H9 (cell line): ENCODE data around the gene KRT25. TPM values are rescaled to one million over a fixed set of nuclear protein-coding genes. Genes with fewer than 3 reads are reported as not detected.

Source experiments
- DNase-seq: peaks from one replicate; pipeline ENCODE4 v3.0.0-alpha.2; 2017
- H2AFZ ChIP-seq: one replicate; pipeline ENCODE4 v1.6.1; 2013; ENCODE audit warnings: mild to moderate bottlenecking, low read length, control low read depth, moderate library complexity
- H2AK5ac ChIP-seq: 2 replicates; pipeline ENCODE4 v1.6.1; 2013; ENCODE audit warnings: low read length, control low read depth, mixed read lengths; ENCODE audit not compliant: insufficient read length
- H2BK120ac ChIP-seq: one replicate; pipeline ENCODE4 v1.6.1; 2013; ENCODE audit warnings: low read depth, mild to moderate bottlenecking, low read length, control low read depth, inconsistent platforms; ENCODE audit not compliant: poor library complexity, severe bottlenecking
- H2BK12ac ChIP-seq: 2 replicates; pipeline ENCODE4 v1.6.1; 2013; ENCODE audit warnings: low read length, control low read depth, mixed read lengths, low read depth; ENCODE audit not compliant: insufficient read length
- H2BK15ac ChIP-seq: 2 replicates; pipeline ENCODE4 v1.6.1; 2013; ENCODE audit warnings: low read depth, low read length, control low read depth
- H2BK20ac ChIP-seq: one replicate; pipeline ENCODE4 v1.6.1; 2013; ENCODE audit warnings: low read depth, mild to moderate bottlenecking, low read length, control low read depth, inconsistent platforms; ENCODE audit not compliant: poor library complexity, severe bottlenecking
- H2BK5ac ChIP-seq: 2 replicates; pipeline ENCODE4 v1.6.1; 2013; ENCODE audit warnings: low read length, control low read depth, mixed read lengths; ENCODE audit not compliant: insufficient read length
- H3K14ac ChIP-seq: 2 replicates; pipeline ENCODE4 v1.6.1; 2013; ENCODE audit warnings: low read length, control low read depth; ENCODE audit not compliant: insufficient read depth
- H3K18ac ChIP-seq: 2 replicates; pipeline ENCODE4 v1.6.1; 2013; ENCODE audit warnings: low read depth, mild to moderate bottlenecking, mixed read lengths, low read length, control low read depth; ENCODE audit not compliant: insufficient read length
- H3K23ac ChIP-seq: 2 replicates; pipeline ENCODE4 v1.6.1; 2013; ENCODE audit warnings: low read length, control low read depth, mixed read lengths, low read depth; ENCODE audit not compliant: insufficient read length
- H3K23me2 ChIP-seq: 2 replicates; pipeline ENCODE4 v1.6.1; 2013; ENCODE audit warnings: low read depth, mild to moderate bottlenecking, mixed read lengths, low read length, control low read depth; ENCODE audit not compliant: insufficient read length, poor library complexity, severe bottlenecking
- H3K27ac ChIP-seq: 2 replicates; pipeline ENCODE4 v1.5.1; 2013; ENCODE audit warnings: low read length, control low read depth, mixed read lengths, low read depth; ENCODE audit not compliant: insufficient read length
- H3K27me3 ChIP-seq: 2 replicates; pipeline ENCODE4 v1.6.1; 2013; ENCODE audit warnings: low read length, control low read depth, inconsistent platforms; ENCODE audit not compliant: insufficient read depth
- H3K4ac ChIP-seq: 2 replicates; pipeline ENCODE4 v1.6.1; 2013; ENCODE audit warnings: low read depth, mild to moderate bottlenecking, control low read depth, inconsistent platforms, low read length, moderate library complexity
- H3K4me1 ChIP-seq: 2 replicates; pipeline ENCODE4 v1.6.1; 2013; ENCODE audit warnings: low read length, control low read depth, inconsistent platforms; ENCODE audit not compliant: insufficient read depth
- H3K4me2 ChIP-seq: 2 replicates; pipeline ENCODE4 v1.6.1; 2013; ENCODE audit warnings: low read length, control low read depth, mixed read lengths; ENCODE audit not compliant: insufficient read length, insufficient read depth
- H3K56ac ChIP-seq: 2 replicates; pipeline ENCODE4 v1.6.1; 2013; ENCODE audit warnings: low read depth, mild to moderate bottlenecking, mixed read lengths, low read length, control low read depth; ENCODE audit not compliant: insufficient read length
- H3K79me1 ChIP-seq: 2 replicates; pipeline ENCODE4 v1.6.1; 2013; ENCODE audit warnings: low read depth, mild to moderate bottlenecking, moderate library complexity, low read length, control low read depth, inconsistent platforms; ENCODE audit not compliant: insufficient read depth, poor library complexity, severe bottlenecking
- H3K79me2 ChIP-seq: 2 replicates; pipeline ENCODE4 v1.6.1; 2013; ENCODE audit warnings: low read length, control low read depth, inconsistent platforms; ENCODE audit not compliant: insufficient read depth
- H3K9ac ChIP-seq: 2 replicates; pipeline ENCODE4 v1.6.1; 2013; ENCODE audit warnings: low read length, control low read depth, mixed read lengths; ENCODE audit not compliant: insufficient read length; ENCODE audit errors: extremely low read depth
- H3K9me3 ChIP-seq: one replicate; pipeline ENCODE4 v1.6.1; 2013; ENCODE audit warnings: low read depth, low read length, inconsistent platforms; ENCODE audit not compliant: control insufficient read depth
- H3T11ph ChIP-seq: one replicate; pipeline ENCODE4 v1.6.1; 2013; ENCODE audit warnings: mild to moderate bottlenecking, low read length, control low read depth, inconsistent platforms
- H4K20me1 ChIP-seq: one replicate; pipeline ENCODE4 v1.6.1; 2013; ENCODE audit not compliant: control insufficient read depth, insufficient read length, insufficient read depth
- H4K5ac ChIP-seq: 2 replicates; pipeline ENCODE4 v1.6.1; 2013; ENCODE audit warnings: low read depth, mild to moderate bottlenecking, mixed read lengths, low read length, control low read depth; ENCODE audit not compliant: insufficient read length
- H4K8ac ChIP-seq: replicated peaks from 2 replicates; pipeline ENCODE4 v1.6.1; 2013; ENCODE audit warnings: low read length, control low read depth, mixed read lengths, low read depth; ENCODE audit not compliant: insufficient read length
- H4K91ac ChIP-seq: 2 replicates; pipeline ENCODE4 v1.6.1; 2013; ENCODE audit warnings: low read depth, mild to moderate bottlenecking, moderate library complexity, mixed read lengths, low read length, control low read depth; ENCODE audit not compliant: insufficient read length
- H3K27ac Mint-ChIP-seq, 3 experiments: 2 replicates in 2 of 3; 3 replicates in 1 of 3; pipeline ENCODE4 v1.8.0; 2020 to 2021; ENCODE audit warnings: mixed read lengths in 3 of 3, mild to moderate bottlenecking in 1 of 3, moderate library complexity in 1 of 3
- H3K27me3 Mint-ChIP-seq: 2 replicates; pipeline ENCODE4 v1.8.0; 2021; ENCODE audit warnings: low read depth, mild to moderate bottlenecking, moderate library complexity, mixed read lengths
- H3K36me3 Mint-ChIP-seq, 3 experiments: 2 replicates in 2 of 3; 3 replicates in 1 of 3; pipeline ENCODE4 v1.8.0; 2020 to 2021; ENCODE audit warnings: low read depth in 3 of 3, mixed read lengths in 3 of 3; ENCODE audit not compliant: insufficient read depth in 1 of 3
- H3K4me1 Mint-ChIP-seq, 2 experiments: 2 replicates each; pipeline ENCODE4 v1.8.0; 2020; ENCODE audit warnings: mixed read lengths in 2 of 2
- H3K4me3 Mint-ChIP-seq, 2 experiments: 2 replicates in 1 of 2; 3 replicates in 1 of 2; pipeline ENCODE4 v1.8.0; 2020 to 2021; ENCODE audit warnings: mild to moderate bottlenecking in 2 of 2, mixed read lengths in 2 of 2, moderate library complexity in 1 of 2
- H3K9me3 Mint-ChIP-seq, 2 experiments: 2 replicates in 1 of 2; 3 replicates in 1 of 2; pipeline ENCODE4 v1.8.0; 2020; ENCODE audit warnings: mild to moderate bottlenecking in 2 of 2, mixed read lengths in 2 of 2, moderate library complexity in 1 of 2
- CTCF ChIP-seq: fragments of 200-600 bp; sonication (generic); conservative IDR thresholded peaks from 3 replicates; pipeline ENCODE4 v1.8.0; 2021; ENCODE audit warnings: antibody characterized with exemption, mild to moderate bottlenecking
- WGBS: extraction: QIAGEN DNeasy Blood & Tissue Kit; methylation state at CpG from one replicate; pipeline ENCODE4 v1.1.7; 2013; ENCODE audit warnings: missing lambda C conversion rate, low lambda C conversion rate, mixed read lengths; ENCODE audit not compliant: insufficient read length; ENCODE audit errors: extremely low coverage; 5-methylcytosine and 5-hydroxymethylcytosine counted together
- total RNA-seq: library from RNA; stranded (reverse); gene quantifications from 2 replicates; pipeline ENCODE4 v1.2.1, GENCODE V29; 2021

The KRT25 gene
- total RNA-seq, 1 experiment from 2014 or later: not detected

- DNase-seq: no peak
- peaks cover 0 to 2% of the 10 kb centered on the region in 2 experiments; a peak in 1 of 5 replicates for H3K9me3 Mint-ChIP-seq
- Histone ChIP-seq H3K27me3 (no peaks in the 10 kb centered on the region), H2BK15ac (no peak overlapping the region), H3K79me2 (no peaks in the 10 kb centered on the region), H3K56ac (no peak overlapping the region), H3K4me1 (no peaks in the 10 kb centered on the region), H3K9me3 (no peaks in the 10 kb centered on the region), H4K5ac (no peak overlapping the region), H3T11ph (no peak overlapping the region), H2BK120ac (no peak overlapping the region), H3K4ac (no peak overlapping the region), H2AK5ac (no peak overlapping the region), H3K9ac (no peak overlapping the region), H3K4me2 (no peak overlapping the region), H4K8ac (no peak overlapping the region), H4K20me1 (no peaks in the 10 kb centered on the region), H3K23ac (no peak overlapping the region), H2BK20ac (no peak overlapping the region), H3K18ac (no peak overlapping the region), H2BK12ac (no peak overlapping the region), H3K23me2 (no peaks in the 10 kb centered on the region), H2BK5ac (no peak overlapping the region), H3K14ac (no peak overlapping the region), H3K27ac (no peak overlapping the region), H2AFZ (no peak overlapping the region), H3K79me1 (no peaks in the 10 kb centered on the region), H4K91ac (no peak overlapping the region)
- no peak overlapping the region for H3K4me3 Mint-ChIP-seq
- peaks cover 0 to 2% of the 10 kb centered on the region in 2 experiments; a peak in 2 of 4 replicates for H3K4me1 Mint-ChIP-seq
- no peak overlapping the region for H3K27ac Mint-ChIP-seq
- TF ChIP-seq CTCF: 0 out of 3 replicates have a peak, but pooled peaks have one; percentile 15
- H3K27me3 Mint-ChIP-seq: peaks cover 5% of the 10 kb centered on the region
- WGBS: no CpG with 5 or more reads among the region's 6 CpGs
- no peaks in the 10 kb centered on the region; a peak in 1 of 7 replicates for H3K36me3 Mint-ChIP-seq
Measured at GRCh38 chr17:40714473-40714872, 40.7 kb downstream of the KRT25 start.
